ENCODE results near the gene GLUD1. TPM values are rescaled to one million over a fixed set of nuclear protein-coding genes. Genes with fewer than 3 reads are reported as not detected.
"Not testable (repeated sequence)": the region's sequence is repeated elsewhere in the genome, so short reads cannot be mapped to it uniquely, and the experiment has no call there.

Gene GLUD1
- total RNA-seq, result 100 to 1,000 TPM; 155 to 214 (median 155) TPM

- H3K27ac ChIP-seq, result peak within 1 kb of the TSS; percentile 93 to 99 (median 99)
- H3K4me1 ChIP-seq, result peaks cover 0 to 59% (median 0%) of the 10 kb centered on the region in 3 donors
- ATAC-seq, result peak; percentile 90
- H3K36me3 ChIP-seq, result peaks cover 0 to 16% of the 10 kb centered on the region in 2 donors
- H3K27me3 ChIP-seq, result no peaks in the 10 kb centered on the region
- H3K4me3 ChIP-seq, result peak within 1 kb of the TSS; percentile 80 to 89
- TF ChIP-seq EP300 (IDR thresholded peaks at IDR 0.05), result no peak
- TF ChIP-seq POLR2AphosphoS5 (IDR thresholded peaks at IDR 0.05), result peak; percentile 81
- TF ChIP-seq CTCF (IDR thresholded peaks at IDR 0.05), result no peak
- peak; percentile 77 to 90 for TF ChIP-seq POLR2A (IDR thresholded peaks at IDR 0.05)
- WGBS, 2 donors (ENCODE audit: low coverage in 1 of 2), result 0% methylated on average over 3 of the region's 111 CpGs; no CpG with 5 or more reads in 1 of the 2 donors
- H3K9me3 ChIP-seq, result no peaks in the 10 kb centered on the region
Measured at GRCh38 chr10:87094373-87095235, at the start of gene GLUD1, which contains the start of gene SHLD2. TSS of gene GLUD1 (minus strand) at chr10:87094843. CDS start at chr10:87094769, 74 bp downstream. TSS of gene SHLD2 (plus strand) at chr10:87095206. CDS start at chr10:87151355, 56,149 bp downstream.

- not testable (repeated sequence) for H3K27me3 ChIP-seq, H3K4me1 ChIP-seq, H3K36me3 ChIP-seq, H3K27ac ChIP-seq, H3K9me3 ChIP-seq, H3K4me3 ChIP-seq
- WGBS, 2 donors (ENCODE audit: low coverage in 1 of 2), result 86 to 89% methylated on average over 4 to 6 of the region's 6 CpGs
- ATAC-seq, result peak; percentile 26
Measured at GRCh38 chr10:87143109-87143418, 48.4 kb upstream of the GLUD1 start.

- H3K27ac ChIP-seq, H3K9me3 ChIP-seq, H3K27me3 ChIP-seq, H3K36me3 ChIP-seq, H3K4me1 ChIP-seq, H3K4me3 ChIP-seq: not testable (repeated sequence)
- 31 to 42% methylated on average over 4 to 5 of the region's 5 CpGs for WGBS, 2 donors (ENCODE audit: low coverage in 1 of 2)
- peak; percentile 63 for ATAC-seq
Measured at GRCh38 chr10:87142230-87143108, 47.8 kb upstream of the GLUD1 start.

- H3K4me1 ChIP-seq, ATAC-seq, H3K4me3 ChIP-seq, H3K27me3 ChIP-seq, H3K27ac ChIP-seq, H3K36me3 ChIP-seq, H3K9me3 ChIP-seq: not testable (repeated sequence)
Measured at GRCh38 chr10:87137478-87137877, 42.8 kb upstream of the GLUD1 start.

- not testable (repeated sequence) for H3K4me3 ChIP-seq, H3K4me1 ChIP-seq, H3K9me3 ChIP-seq, H3K27ac ChIP-seq, ATAC-seq, H3K27me3 ChIP-seq, H3K36me3 ChIP-seq
- WGBS, 2 donors (ENCODE audit: low coverage in 1 of 2), result 100% methylated on average over 1 of the region's 2 CpGs; no CpG with 5 or more reads in 1 of the 2 donors
Measured at GRCh38 chr10:87134440-87134839, 39.8 kb upstream of the GLUD1 start.

- not testable (repeated sequence) for ATAC-seq, H3K27me3 ChIP-seq, H3K27ac ChIP-seq, H3K9me3 ChIP-seq, H3K4me1 ChIP-seq, H3K4me3 ChIP-seq, H3K36me3 ChIP-seq
- WGBS, 2 donors (ENCODE audit: low coverage in 1 of 2), result 82 to 86% methylated on average over 2 of the region's 2 CpGs
Measured at GRCh38 chr10:87133936-87134335, 39.3 kb upstream of the GLUD1 start.

- not testable (repeated sequence) for H3K4me3 ChIP-seq, H3K27me3 ChIP-seq, H3K36me3 ChIP-seq, H3K4me1 ChIP-seq, H3K9me3 ChIP-seq, H3K27ac ChIP-seq, ATAC-seq
Measured at GRCh38 chr10:87132176-87132575, 37.5 kb upstream of the GLUD1 start.

GRCh38 chr10:87127607-87128156 lies 33.0 kb upstream of the GLUD1 start:
- H3K27me3 ChIP-seq, H3K27ac ChIP-seq, H3K9me3 ChIP-seq, H3K4me1 ChIP-seq, ATAC-seq, H3K36me3 ChIP-seq, H3K4me3 ChIP-seq: not testable (repeated sequence)
- 67% methylated on average over 2 of the region's 3 CpGs; no CpG with 5 or more reads in 1 of the 2 donors for WGBS, 2 donors (ENCODE audit: low coverage in 1 of 2)

GRCh38 chr10:87127048-87127447 lies 32.4 kb upstream of the GLUD1 start:
- 100% methylated on average over 1 of the region's 2 CpGs; no CpG with 5 or more reads in 1 of the 2 donors for WGBS, 2 donors (ENCODE audit: low coverage in 1 of 2)
- H3K36me3 ChIP-seq, H3K27me3 ChIP-seq, H3K9me3 ChIP-seq, H3K4me3 ChIP-seq, ATAC-seq, H3K27ac ChIP-seq, H3K4me1 ChIP-seq: not testable (repeated sequence)

GRCh38 chr10:87123351-87123750 lies 28.7 kb upstream of the GLUD1 start:
- H3K4me1 ChIP-seq, H3K27ac ChIP-seq, H3K9me3 ChIP-seq, H3K4me3 ChIP-seq, ATAC-seq, H3K27me3 ChIP-seq, H3K36me3 ChIP-seq: not testable (repeated sequence)
- 95 to 100% methylated on average over 1 to 2 of the region's 4 CpGs for WGBS, 2 donors (ENCODE audit: low coverage in 1 of 2)

GRCh38 chr10:87119029-87119428 lies 24.4 kb upstream of the GLUD1 start:
- H3K4me1 ChIP-seq, H3K27me3 ChIP-seq, H3K9me3 ChIP-seq, H3K36me3 ChIP-seq, H3K4me3 ChIP-seq, H3K27ac ChIP-seq, ATAC-seq: not testable (repeated sequence)
- WGBS, 2 donors (ENCODE audit: low coverage in 1 of 2), result 71% methylated on average over 1 of the region's 1 CpG; no CpG with 5 or more reads in 1 of the 2 donors
